ENCODE data around the gene FCSK.

Gene FCSK

DNA sequence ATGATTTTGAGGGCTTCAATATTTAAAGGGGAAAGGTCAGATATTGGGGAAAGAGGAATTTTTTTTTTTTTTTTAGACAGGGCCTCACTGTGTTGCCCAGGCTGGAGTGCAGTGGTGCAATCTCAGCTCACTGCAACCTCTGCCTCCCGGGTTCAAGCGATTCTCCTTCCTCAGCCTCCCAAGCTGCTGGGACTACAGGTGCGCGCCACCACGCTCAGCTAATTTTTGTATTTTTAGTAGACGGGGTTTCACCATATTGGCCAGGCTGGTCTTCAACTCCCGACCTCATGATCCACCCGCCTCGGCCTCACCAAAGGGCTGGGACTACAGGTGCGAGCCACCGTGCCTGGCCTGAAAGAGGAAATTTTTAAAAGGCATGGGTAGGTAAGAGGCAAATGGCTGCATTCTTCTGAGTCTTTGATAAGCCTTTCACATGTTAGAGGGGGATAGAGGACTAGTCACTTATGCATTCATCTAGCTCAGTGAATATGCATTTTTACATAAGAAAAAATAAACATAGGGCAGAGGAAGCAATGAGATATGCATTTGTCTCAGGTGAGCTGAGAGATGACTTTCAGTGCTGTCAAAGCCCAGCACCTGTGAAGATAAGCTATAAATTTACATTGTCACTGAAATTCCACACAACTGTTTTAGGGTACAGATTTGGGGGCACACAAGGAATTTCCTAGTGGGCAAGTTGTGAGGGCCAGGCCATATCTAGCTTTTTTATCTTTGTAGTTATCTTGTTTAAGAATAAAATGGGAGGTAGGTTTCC lies 1.1 kb upstream of the FCSK start:
- H3K27ac ChIP-seq (ENCODE audit: insufficient read depth, low read length, poor library complexity, severe bottlenecking): no peak overlapping the region
- H3K4me1 ChIP-seq (ENCODE audit: control insufficient read depth, insufficient read depth, low read length, poor library complexity, severe bottlenecking): peaks cover 8% of the 10 kb centered on the region
- no peaks in the 10 kb centered on the region for H3K9me3 ChIP-seq (ENCODE audit: control insufficient read depth, low read length)
- H3K36me3 ChIP-seq (ENCODE audit: control insufficient read depth, insufficient read depth, low read length): no peaks in the 10 kb centered on the region
- peak overlapping the region; percentile 98 for H3K4me3 ChIP-seq (ENCODE audit: insufficient read depth, low read depth, low read length, poor library complexity, severe bottlenecking)
- no peak for DNase-seq
- H3K27me3 ChIP-seq (replicated peaks; ENCODE audit: control insufficient read depth, insufficient read depth, low read length, poor library complexity, severe bottlenecking): no peaks in the 10 kb centered on the region

DNA sequence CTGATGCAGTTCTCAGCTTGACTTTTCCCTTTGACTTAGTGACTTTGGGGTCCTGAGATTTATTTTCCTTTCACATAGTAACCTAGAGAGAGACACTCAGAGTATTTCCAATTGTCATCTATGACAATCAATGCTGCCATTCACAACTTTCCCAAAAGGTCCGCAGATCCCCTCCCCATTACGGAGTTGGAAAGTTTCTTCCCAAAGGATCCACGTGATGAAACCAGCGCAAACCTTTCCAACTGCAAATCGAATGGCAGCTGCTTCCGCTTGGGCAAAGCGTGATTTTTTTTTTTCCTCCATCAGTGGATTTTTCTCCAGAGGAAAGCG lies 538 bp upstream of the FCSK start:
- Histone ChIP-seq H3K4me1 (ENCODE audit: control insufficient read depth, insufficient read depth, low read length, poor library complexity, severe bottlenecking) (peaks cover 8% of the 10 kb centered on the region), H3K9me3 (ENCODE audit: control insufficient read depth, low read length) (no peaks in the 10 kb centered on the region), H3K36me3 (ENCODE audit: control insufficient read depth, insufficient read depth, low read length) (no peaks in the 10 kb centered on the region), H3K27me3 (replicated peaks; ENCODE audit: control insufficient read depth, insufficient read depth, low read length, poor library complexity, severe bottlenecking) (no peaks in the 10 kb centered on the region), H3K27ac (ENCODE audit: insufficient read depth, low read length, poor library complexity, severe bottlenecking) (peak overlapping the region; percentile 92), H3K4me3 (ENCODE audit: insufficient read depth, low read depth, low read length, poor library complexity, severe bottlenecking) (peak overlapping the region; percentile 98)
- no peak for DNase-seq

DNA sequence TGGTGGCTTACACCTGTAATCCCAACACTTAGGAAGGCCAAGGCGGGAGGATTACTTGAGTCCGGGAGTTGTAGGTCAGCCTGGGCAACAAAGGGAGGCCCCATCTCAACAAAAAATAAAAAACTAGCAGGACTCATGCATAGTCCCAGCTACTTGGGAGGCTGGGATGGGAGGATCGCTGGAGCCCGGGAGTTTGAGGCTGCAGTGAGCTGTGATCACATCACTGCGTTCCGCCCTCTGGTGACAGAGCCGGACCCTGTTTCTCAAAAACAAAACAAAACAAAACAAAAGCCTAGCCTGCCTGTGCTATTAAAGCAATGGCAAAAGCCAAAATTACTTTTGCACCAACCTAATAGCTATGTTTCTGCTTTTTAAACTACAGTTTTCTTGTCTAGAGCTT lies 1.5 kb downstream of the FCSK start:
- Histone ChIP-seq H3K27me3 (replicated peaks; ENCODE audit: control insufficient read depth, insufficient read depth, low read length, poor library complexity, severe bottlenecking) (no peaks in the 10 kb centered on the region), H3K4me1 (ENCODE audit: control insufficient read depth, insufficient read depth, low read length, poor library complexity, severe bottlenecking) (peaks cover 8% of the 10 kb centered on the region), H3K9me3 (ENCODE audit: control insufficient read depth, low read length) (no peaks in the 10 kb centered on the region), H3K27ac (ENCODE audit: insufficient read depth, low read length, poor library complexity, severe bottlenecking) (no peak overlapping the region), H3K36me3 (ENCODE audit: control insufficient read depth, insufficient read depth, low read length) (no peaks in the 10 kb centered on the region), H3K4me3 (ENCODE audit: insufficient read depth, low read depth, low read length, poor library complexity, severe bottlenecking) (no peak overlapping the region)
- no peak for DNase-seq

DNA sequence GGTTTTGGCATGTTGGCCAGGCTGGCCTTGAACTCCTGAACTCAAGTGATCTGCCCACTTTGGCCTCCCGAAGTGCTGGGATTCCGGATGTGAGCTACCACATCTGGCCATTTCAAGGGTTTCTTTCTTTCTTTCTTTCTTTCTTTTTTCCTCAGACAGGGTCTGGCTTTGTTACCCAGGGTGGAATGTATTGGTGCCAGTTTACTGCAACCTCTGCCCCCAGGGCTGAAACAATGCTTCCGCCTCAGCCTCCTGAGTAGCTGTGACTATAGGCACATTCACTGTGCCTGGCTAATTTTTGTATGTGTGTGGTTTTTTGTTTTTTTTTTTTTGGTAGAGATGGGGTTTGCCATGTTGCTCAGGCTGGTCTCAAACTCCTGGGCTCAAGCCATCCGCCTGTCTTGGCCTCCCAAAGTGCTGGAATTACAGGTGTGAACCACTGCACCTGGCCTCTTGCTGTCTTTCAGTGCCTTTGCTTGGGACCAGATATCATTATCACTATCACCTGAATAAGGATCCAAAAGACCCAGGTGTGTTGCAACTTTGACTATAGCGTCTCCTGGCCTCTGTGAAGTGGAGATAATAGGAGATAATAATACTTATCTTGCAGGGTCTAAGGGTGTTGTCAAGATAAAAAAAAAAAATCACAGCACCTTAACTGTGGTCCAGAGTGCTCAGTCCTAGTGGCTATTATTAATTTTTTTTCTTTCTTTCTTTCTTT lies 3.2 kb downstream of the FCSK start:
- Histone ChIP-seq H3K36me3 (ENCODE audit: control insufficient read depth, insufficient read depth, low read length) (no peaks in the 10 kb centered on the region), H3K4me1 (ENCODE audit: control insufficient read depth, insufficient read depth, low read length, poor library complexity, severe bottlenecking) (peaks cover 8% of the 10 kb centered on the region), H3K4me3 (ENCODE audit: insufficient read depth, low read depth, low read length, poor library complexity, severe bottlenecking) (no peak overlapping the region), H3K9me3 (ENCODE audit: control insufficient read depth, low read length) (no peaks in the 10 kb centered on the region), H3K27ac (ENCODE audit: insufficient read depth, low read length, poor library complexity, severe bottlenecking) (no peak overlapping the region), H3K27me3 (replicated peaks; ENCODE audit: control insufficient read depth, insufficient read depth, low read length, poor library complexity, severe bottlenecking) (no peaks in the 10 kb centered on the region)
- no peak for DNase-seq

DNA sequence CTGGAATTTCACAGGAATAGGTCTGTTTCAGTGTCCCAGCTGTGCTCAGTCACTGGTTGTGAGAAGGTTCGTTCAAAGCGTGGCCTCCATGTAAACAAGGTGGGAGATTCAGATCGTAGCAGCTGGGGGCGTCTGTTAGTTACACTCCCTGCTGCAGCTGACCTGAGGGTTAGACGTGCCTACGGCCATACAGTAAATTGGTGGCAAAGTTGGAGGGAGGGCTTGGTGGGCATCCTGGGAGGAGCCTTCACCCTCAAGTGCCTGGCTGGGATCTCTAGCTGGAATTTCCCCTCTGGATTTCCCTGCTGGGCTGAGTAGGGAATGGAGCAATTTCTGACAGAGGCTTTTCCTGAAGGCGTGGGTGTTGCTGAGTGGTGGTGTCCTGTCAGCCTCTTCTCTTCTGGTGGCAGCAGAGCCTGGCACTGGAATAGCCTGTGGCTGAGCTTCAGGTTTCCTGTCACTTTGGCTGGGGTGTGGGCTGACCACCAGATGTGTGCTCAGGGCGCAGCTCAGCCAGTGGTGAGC lies 6.4 kb downstream of the FCSK start:
- Histone ChIP-seq H3K27ac (ENCODE audit: insufficient read depth, low read length, poor library complexity, severe bottlenecking) (no peak overlapping the region), H3K27me3 (replicated peaks; ENCODE audit: control insufficient read depth, insufficient read depth, low read length, poor library complexity, severe bottlenecking) (no peaks in the 10 kb centered on the region), H3K4me1 (ENCODE audit: control insufficient read depth, insufficient read depth, low read length, poor library complexity, severe bottlenecking) (peaks cover 2% of the 10 kb centered on the region), H3K4me3 (ENCODE audit: insufficient read depth, low read depth, low read length, poor library complexity, severe bottlenecking) (no peak overlapping the region), H3K9me3 (ENCODE audit: control insufficient read depth, low read length) (no peaks in the 10 kb centered on the region), H3K36me3 (ENCODE audit: control insufficient read depth, insufficient read depth, low read length) (peaks cover 13% of the 10 kb centered on the region)
- DNase-seq: no peak

DNA sequence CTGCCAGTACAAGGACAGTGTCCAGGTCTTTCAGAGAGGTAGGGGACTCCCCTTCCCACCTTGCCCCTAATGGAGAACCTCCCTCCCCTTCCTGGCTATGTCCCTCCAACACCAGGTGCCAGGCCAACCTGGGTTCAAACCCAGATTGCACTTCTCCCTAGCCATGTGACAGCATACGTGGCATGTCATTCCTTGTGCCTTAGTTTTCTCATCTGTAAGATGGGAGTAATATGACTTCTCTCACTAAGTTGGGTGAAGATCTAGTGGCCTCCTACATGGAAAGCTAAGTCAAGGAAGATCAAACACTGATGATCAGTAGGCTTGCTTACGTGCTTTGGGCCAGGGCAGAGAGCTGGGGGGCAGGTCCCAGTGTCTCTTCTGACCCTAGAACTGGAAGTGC lies 8.8 kb downstream of the FCSK start:
- peaks cover 20% of the 10 kb centered on the region for H3K36me3 ChIP-seq (ENCODE audit: control insufficient read depth, insufficient read depth, low read length)
- no peak for DNase-seq

DNA sequence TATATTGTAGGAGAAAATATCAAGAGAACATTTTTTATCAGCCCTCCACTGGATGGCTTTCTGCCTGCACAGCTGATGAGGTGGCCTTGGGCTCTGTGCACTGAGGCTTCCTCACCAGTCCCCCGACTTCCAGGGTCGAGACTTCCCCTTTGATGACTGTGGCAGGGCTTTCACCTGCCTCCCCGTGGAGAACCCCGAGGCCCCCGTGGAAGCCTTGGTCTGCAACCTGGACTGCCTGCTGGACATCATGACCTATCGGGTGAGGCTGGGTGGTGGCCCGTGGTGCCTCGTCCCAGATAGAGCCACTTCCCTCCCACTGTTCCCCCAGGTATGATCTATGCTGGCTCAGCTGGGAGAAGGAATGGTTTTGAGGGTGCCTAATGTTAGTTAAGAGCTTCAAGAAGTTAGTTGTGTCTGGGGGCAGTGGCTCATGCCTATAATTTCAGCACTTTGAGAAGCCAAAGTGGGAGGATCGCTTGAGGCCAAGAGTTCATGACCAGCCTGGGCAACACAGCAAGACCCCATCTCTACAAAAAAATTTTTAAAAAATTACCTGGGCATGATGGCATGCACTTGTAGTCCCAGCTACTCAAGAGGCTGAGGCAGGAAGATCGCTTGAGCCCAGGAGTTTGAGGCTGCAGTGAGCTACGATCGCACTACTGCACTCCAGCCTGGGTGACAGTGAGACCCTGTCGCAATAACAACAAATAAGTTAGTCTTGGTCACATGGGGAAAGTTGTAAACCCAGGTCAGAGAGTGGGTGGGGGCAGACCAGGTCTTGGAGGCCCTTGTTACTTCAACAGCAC lies 11.8 kb downstream of the FCSK start:
- Histone ChIP-seq H3K36me3 (ENCODE audit: control insufficient read depth, insufficient read depth, low read length) (peaks cover 23% of the 10 kb centered on the region), H3K9me3 (ENCODE audit: control insufficient read depth, low read length) (no peaks in the 10 kb centered on the region), H3K27ac (ENCODE audit: insufficient read depth, low read length, poor library complexity, severe bottlenecking) (no peak overlapping the region), H3K4me1 (ENCODE audit: control insufficient read depth, insufficient read depth, low read length, poor library complexity, severe bottlenecking) (no peaks in the 10 kb centered on the region), H3K27me3 (replicated peaks; ENCODE audit: control insufficient read depth, insufficient read depth, low read length, poor library complexity, severe bottlenecking) (no peaks in the 10 kb centered on the region), H3K4me3 (ENCODE audit: insufficient read depth, low read depth, low read length, poor library complexity, severe bottlenecking) (no peak overlapping the region)
- DNase-seq: no peak

More for the DNA sequence above, 8.8 kb downstream of the FCSK start:
- no peaks in the 10 kb centered on the region for H3K4me1 ChIP-seq (ENCODE audit: control insufficient read depth, insufficient read depth, low read length, poor library complexity, severe bottlenecking)
- no peaks in the 10 kb centered on the region for H3K9me3 ChIP-seq (ENCODE audit: control insufficient read depth, low read length)
- H3K27ac ChIP-seq (ENCODE audit: insufficient read depth, low read length, poor library complexity, severe bottlenecking): no peak overlapping the region
- H3K4me3 ChIP-seq (ENCODE audit: insufficient read depth, low read depth, low read length, poor library complexity, severe bottlenecking): no peak overlapping the region
- H3K27me3 ChIP-seq (replicated peaks; ENCODE audit: control insufficient read depth, insufficient read depth, low read length, poor library complexity, severe bottlenecking): no peaks in the 10 kb centered on the region

DNA sequence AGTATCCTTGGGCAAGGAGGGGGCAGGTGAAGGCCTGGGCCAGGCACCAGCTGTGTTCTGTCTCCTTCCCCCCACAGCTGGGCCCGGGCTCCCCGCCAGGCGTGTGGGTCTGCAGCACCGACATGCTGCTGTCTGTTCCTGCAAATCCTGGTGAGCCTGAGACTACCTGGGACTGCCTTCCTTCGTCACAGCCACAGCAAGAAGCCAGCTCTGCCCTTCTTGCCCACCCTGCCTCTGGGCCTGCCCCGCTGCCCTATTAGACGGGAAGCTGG lies 12.3 kb downstream of the FCSK start:
- DNase-seq: no peak
- Histone ChIP-seq H3K27me3 (replicated peaks; ENCODE audit: control insufficient read depth, insufficient read depth, low read length, poor library complexity, severe bottlenecking) (no peaks in the 10 kb centered on the region), H3K9me3 (ENCODE audit: control insufficient read depth, low read length) (no peaks in the 10 kb centered on the region), H3K4me3 (ENCODE audit: insufficient read depth, low read depth, low read length, poor library complexity, severe bottlenecking) (no peak overlapping the region), H3K27ac (ENCODE audit: insufficient read depth, low read length, poor library complexity, severe bottlenecking) (no peak overlapping the region), H3K36me3 (ENCODE audit: control insufficient read depth, insufficient read depth, low read length) (peaks cover 24% of the 10 kb centered on the region), H3K4me1 (ENCODE audit: control insufficient read depth, insufficient read depth, low read length, poor library complexity, severe bottlenecking) (no peaks in the 10 kb centered on the region)

DNA sequence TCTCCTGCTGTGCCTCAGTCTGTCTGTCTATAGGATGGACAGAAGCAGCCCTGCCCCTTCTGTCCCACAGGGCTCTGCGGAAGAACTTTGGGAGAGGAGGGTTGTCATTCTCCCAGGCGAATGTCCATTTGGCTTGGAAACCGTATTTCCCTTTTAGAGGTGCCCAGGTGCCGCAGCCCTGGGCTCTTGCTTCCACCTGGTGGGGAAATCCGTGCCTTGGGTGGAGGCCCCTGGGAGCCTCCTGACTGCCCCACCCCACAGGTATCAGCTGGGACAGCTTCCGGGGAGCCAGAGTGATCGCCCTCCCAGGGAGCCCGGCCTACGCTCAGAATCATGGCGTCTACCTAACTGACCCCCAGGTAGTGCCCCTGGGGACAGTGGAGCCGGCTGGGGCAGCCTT lies 12.7 kb downstream of the FCSK start:
- H3K4me1 ChIP-seq (ENCODE audit: control insufficient read depth, insufficient read depth, low read length, poor library complexity, severe bottlenecking): no peaks in the 10 kb centered on the region
- H3K27me3 ChIP-seq (replicated peaks; ENCODE audit: control insufficient read depth, insufficient read depth, low read length, poor library complexity, severe bottlenecking): no peaks in the 10 kb centered on the region
- H3K9me3 ChIP-seq (ENCODE audit: control insufficient read depth, low read length): no peaks in the 10 kb centered on the region
- H3K27ac ChIP-seq (ENCODE audit: insufficient read depth, low read length, poor library complexity, severe bottlenecking): no peak overlapping the region
- H3K36me3 ChIP-seq (ENCODE audit: control insufficient read depth, insufficient read depth, low read length): peaks cover 24% of the 10 kb centered on the region
- DNase-seq: no peak
- H3K4me3 ChIP-seq (ENCODE audit: insufficient read depth, low read depth, low read length, poor library complexity, severe bottlenecking): no peak overlapping the region

DNA sequence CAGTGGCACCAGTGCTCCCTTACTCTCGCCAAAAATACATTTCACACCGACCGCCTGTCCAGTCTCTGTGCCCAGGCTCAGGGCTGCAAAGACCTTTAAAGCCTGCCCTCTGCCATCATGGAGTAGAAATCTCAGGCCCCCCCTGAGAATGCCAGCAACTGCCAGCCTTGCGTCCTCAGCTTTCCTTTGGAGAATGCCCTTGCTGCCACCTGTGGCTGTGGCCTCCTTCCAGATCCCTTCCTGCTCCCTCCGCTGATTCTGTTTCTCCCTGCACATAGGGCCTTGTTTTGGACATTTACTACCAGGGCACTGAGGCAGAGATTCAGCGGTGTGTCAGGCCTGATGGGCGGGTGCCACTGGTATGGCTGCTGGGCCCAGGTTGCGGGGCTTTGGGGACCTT lies 13.2 kb downstream of the FCSK start:
- Histone ChIP-seq H3K9me3 (ENCODE audit: control insufficient read depth, low read length) (no peaks in the 10 kb centered on the region), H3K4me1 (ENCODE audit: control insufficient read depth, insufficient read depth, low read length, poor library complexity, severe bottlenecking) (no peaks in the 10 kb centered on the region), H3K4me3 (ENCODE audit: insufficient read depth, low read depth, low read length, poor library complexity, severe bottlenecking) (no peak overlapping the region), H3K27me3 (replicated peaks; ENCODE audit: control insufficient read depth, insufficient read depth, low read length, poor library complexity, severe bottlenecking) (no peaks in the 10 kb centered on the region), H3K27ac (ENCODE audit: insufficient read depth, low read length, poor library complexity, severe bottlenecking) (no peak overlapping the region), H3K36me3 (ENCODE audit: control insufficient read depth, insufficient read depth, low read length) (peaks cover 24% of the 10 kb centered on the region)
- no peak for DNase-seq

Data from effector memory CD4-positive, alpha-beta T cell (primary cell).